ENCODE results near the gene CERS6. TPM values are rescaled to one million over a fixed set of nuclear protein-coding genes. Genes with fewer than 3 reads are reported as not detected.

Gene CERS6
- total RNA-seq, 1 donor from 2014 or later = 25.7 TPM

DNA sequence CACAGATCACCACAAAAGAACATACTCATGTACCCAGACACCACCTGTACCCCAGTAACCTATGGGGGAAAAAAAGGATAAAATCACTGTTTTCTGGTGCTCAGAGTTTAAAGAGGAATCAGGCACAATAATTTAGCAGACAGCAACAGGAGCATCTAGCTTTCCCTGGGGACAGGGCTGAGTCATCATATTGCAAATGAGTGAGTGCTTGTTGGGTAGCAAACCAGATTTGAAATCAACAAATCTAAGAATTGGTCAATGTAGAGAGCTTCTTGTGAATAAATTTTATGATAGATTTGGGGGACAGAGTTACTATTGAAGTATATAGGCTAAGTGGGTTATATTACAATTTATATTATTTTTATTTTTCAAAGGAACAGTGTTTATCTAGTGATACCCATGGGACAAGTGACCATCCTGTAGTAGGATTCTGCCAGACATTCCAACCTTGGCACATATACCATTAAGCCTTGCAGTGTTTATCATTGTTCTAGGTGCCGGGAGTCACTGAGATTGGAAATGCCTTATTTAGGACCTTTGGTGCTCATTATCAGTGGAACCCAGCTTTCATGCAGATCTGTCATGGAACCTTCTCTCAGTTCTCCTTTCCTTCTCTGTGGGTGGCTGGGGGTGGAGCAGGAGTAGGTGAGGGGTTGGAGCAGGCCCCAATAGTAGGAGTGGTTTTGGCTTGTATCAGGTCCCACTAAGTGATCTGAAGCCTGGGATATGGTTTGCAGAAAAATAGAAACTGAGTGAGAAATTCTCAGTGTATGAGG is 117.2 kb downstream of the CERS6 start:
- no peak for DNase-seq

DNA sequence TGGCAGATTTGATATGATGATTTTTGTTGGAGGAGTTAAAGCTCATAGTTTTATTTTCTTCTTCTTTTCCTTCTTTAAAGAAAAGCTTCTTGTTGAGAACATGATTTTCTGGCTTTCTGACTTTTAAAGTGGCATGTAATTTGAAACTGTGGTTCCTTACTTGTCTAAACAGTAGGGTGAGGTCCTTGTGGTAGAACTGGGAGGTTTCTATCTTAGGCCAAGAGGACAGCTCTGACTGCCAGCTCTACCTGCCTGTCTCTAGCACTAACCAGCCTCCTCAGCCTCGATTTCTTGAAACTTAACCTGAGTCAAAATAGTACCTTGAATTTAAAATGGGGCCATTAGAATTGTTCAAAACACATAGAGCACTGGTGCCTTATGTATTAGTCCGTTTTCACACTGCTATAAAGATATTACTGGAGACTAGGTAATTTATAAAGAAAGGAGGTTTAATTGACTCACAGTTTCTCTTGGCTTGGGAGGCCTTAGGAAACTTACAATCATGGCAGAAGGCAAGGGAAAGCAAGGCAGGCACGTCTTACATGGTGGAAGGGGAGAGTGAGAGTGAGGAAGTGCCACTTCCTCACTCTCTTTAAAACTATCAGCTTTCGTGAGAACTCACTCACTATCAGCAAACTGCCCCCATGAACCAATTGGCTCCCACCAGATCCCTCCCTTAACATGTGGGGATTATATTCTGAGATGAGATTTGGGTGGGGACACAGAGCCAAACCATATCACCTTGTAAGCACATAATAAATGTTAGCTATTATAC is 119.0 kb downstream of the CERS6 start:
- DNase-seq = no peak

- DNase-seq = no peak
Measured at GRCh38 chr2:168577885-168578284, 121.8 kb downstream of the CERS6 start.

- no peak for DNase-seq
Measured at GRCh38 chr2:168583064-168583709, 127.1 kb downstream of the CERS6 start.

DNA sequence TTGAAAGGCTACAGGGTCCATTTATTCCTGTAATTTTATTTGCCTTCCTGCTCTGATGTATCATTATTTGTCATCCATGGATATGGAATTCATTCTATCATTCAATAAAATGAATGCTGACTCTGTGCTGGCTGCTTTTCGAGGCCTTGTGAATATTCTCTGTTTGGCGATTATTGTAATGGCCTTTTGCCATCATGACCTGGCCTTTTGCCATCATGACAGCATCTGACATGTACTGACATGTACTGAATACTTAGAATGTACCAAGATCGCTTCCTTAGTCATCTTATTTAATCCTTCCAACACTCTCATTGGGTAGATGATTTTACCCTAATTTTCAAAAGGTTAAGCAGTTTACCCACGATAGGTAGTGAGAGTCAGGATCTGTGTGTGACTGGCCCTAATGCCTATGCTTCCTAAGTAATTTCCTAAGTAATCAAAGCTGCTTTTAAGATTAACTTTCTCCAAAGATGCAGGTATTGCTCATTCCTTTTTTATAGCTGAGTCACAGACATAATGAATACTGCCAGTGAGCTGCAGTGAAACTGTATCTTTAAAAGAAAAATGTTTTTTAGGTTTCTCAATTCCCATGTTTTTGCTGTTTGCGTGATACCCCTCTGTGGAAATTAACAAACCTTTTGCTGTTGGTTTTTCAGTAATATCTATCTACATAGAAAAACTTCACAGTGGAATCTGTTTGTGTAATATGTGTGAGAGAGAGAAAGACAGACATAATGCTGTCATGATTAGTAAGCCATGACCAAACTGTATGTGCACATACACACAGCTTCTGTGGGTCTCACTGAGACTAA is 127.8 kb downstream of the CERS6 start:
- DNase-seq = peak; percentile 50

DNA sequence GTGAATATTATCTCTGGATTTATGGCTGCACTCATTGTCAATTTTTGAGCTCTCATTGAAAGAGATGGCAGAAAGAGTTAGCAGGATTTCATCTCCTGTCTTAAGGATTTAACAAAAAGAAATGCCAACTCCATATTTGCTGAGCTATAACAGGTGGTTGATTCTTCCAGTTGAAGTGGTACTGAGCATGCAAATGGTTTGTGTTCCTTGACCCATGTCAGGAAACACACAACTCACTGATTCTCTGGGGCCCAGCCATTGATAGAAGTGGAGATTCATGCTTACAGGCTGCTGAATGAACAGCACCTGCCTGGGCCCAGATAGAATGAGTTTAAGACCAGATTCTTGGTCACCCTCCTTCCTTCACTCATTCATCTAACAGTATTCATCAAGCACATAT is 128.8 kb downstream of the CERS6 start:
- DNase-seq = no peak

DNA sequence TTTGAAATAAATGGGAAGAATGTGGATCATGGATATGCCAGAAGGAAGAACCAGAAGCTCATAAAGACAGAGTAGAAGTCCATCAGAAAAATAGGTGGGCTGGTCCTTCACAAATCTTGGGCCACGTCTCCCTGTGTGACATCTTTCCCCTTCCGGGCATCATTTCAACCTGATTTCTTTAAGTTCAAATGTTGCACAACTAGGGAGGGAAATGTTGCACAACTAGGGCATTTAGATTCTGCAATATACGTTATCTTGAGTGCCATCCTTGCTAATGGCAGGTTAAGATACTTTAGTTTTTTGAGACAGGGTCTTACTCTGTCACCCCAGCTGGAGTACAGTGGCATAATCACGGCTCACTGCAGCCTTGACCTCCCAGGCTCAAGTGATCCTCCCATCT is 129.6 kb downstream of the CERS6 start:
- no peak for DNase-seq

GRCh38 chr2:168587307-168587706 is 131.2 kb downstream of the CERS6 start:
- no peak for DNase-seq

DNA sequence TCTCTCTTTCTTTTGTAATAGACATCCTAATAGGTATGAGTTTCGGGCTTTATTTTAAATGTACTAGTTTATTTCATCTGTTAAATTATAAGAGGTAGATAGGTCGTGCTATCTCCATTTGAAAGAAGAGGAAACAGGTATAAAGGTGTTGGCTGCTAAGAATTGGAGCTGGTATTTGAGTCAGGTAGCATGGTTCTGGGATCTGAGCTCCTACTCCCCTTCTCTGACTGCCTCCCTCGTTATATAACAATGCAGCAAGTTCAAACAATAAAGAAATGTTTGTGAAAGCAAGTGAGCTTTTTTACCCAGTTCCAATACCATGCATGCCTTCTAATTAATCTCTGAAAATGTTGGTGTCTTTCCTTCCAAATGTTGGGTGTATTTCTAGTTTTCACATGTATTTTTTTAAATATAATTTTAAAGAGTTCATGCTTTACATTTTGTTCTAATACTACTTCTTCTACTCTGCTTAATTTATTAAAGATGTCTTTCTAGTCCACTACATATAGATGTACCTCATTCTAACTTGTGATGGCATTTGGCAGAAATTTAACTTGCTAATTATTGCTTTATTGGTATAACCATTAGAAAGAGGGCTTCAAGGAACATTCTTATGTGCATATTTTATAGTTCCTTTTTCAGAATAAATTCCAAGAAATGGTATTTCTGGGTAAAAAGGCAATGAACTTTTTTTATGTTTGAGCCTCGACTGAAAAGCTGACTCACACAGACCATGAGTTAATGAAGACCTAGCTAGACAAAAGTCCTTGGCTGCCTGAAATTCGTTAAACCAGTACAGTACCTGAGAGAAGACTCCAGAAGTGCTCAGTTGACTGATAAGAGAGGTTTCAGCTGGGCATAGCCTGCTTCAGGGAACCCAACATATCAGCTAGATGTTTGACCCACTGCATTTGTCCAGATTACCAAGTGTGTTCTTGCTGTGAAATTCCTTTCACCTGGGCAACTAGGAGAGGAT is 133.5 kb downstream of the CERS6 start:
- DNase-seq = no peak

- no peak for DNase-seq
Measured at GRCh38 chr2:168592181-168592831, 136.2 kb downstream of the CERS6 start.

DNA sequence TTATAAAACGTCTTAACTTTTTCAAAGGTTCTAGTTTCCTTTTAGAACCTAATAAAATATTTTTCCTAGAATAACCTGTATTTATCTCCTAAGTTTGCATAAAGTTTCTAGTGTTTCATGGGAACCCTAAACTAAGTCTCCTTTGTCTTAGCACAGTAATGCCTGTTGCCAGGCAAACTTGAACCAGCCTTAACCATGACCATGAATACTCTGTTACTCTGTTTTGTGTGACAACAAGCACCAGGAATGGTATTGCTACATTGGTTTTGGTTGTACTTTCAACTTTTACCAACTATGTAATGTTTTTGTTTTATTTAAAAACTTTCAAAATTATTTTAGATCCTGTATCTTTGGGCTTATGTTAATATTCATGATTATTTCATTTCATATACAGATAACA is 137.6 kb downstream of the CERS6 start:
- no peak for DNase-seq

DNA sequence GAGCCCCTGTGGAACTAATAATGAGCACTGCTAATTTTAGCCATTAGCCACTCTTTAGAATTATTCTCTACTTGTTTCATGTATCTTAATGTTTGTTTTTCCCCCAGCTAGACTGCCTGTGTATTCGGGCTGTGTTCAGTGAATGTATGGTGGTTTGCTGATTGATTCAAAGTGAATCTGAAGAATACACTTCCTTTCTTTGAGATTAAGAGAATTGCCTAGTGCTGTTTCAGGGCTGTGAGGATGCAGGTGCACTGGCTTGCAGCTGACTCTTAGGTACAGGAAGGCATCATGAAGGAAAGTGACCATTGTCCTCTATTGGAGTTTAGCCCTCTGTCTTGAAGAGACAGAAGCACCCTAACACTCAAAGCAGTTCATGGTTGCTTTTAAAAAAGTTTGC is 138.7 kb downstream of the CERS6 start:
- DNase-seq = peak; percentile 23

DNA sequence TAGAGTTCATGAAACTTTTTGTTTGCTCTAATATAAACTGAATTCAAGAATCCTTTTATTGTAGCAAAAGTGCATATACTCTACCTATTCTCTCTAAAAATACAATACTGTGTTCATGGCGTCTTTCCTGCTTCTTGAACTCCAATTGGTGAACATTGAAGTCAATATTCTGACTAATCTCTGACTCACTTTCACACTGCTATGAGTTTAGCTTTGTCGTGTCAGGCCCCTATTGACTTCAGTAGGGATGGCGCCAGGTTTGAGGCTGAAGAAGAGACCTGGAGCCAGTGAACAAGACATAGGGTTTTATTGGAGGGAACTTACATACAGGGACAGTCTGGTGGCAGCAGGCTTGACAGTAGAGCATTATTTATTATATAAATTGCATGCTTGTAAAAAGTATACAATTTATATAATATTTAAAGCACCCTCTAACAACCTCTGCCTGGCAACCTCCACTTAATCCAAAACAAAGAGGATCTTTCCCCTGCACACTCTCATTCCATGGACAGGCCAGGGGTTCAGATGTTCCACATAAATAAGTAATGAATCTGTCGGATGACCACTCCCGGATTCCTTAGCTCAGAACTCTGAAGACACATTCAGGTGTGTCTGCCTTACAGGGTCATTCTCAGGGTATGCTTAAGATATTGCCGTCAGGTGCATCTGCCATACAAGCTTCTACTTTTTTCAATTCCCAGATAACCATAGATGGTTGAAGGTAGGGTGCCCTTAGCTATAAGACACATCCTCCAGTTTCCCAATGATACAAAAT is 141.0 kb downstream of the CERS6 start:
- DNase-seq = no peak

DNA sequence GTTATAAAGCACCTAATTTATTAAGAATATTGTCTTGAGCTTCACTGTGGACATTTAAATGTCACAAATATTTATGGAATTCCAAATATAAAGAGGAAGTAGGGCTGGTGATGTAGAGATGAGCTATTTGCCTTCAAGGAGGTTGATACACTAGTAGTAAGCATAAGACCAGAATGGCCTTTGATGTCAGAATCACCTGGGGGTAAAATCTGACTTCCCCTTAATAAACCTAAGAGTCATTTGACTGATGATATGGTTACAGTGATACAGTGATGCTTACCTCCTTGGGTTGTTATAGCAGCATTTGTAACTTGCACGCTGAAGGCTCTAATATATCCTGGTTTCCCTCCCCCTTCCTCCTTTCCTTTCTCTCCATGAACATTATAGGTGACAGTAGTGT is 143.7 kb downstream of the CERS6 start:
- no peak for DNase-seq

- DNase-seq = no peak
Measured at GRCh38 chr2:168600949-168601348, 144.9 kb downstream of the CERS6 start.

- DNase-seq = no peak
Measured at GRCh38 chr2:168601741-168602140, 145.7 kb downstream of the CERS6 start.

GRCh38 chr2:168602379-168602778 is 146.3 kb downstream of the CERS6 start:
- no peak for DNase-seq

GRCh38 chr2:168602846-168603401 is 146.9 kb downstream of the CERS6 start:
- no peak for DNase-seq

DNA sequence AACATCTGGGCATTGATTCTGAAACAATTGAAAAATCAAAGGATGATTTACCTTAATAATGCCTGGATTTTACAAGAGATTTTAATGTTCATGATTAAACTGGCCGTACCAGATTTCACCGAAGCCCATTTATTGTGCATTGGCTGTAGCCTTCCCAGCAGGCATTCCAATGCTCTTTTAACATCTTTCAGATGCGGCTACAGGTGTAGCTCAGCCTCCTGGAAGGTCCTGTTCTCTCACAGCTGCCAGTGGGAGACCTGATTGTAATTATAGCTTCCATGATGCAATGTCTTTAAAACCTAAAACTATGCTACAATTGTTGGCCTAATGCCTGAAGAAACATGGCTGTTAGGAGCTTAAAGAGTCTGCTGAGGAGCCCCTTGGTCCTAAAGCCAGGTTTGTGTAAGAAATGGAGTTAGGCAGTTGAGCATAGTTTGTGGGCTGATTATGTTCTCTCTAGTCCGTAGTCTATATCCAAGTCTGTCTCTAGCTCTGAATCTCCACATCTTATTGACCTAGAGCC is 147.4 kb downstream of the CERS6 start:
- DNase-seq = no peak

DNA sequence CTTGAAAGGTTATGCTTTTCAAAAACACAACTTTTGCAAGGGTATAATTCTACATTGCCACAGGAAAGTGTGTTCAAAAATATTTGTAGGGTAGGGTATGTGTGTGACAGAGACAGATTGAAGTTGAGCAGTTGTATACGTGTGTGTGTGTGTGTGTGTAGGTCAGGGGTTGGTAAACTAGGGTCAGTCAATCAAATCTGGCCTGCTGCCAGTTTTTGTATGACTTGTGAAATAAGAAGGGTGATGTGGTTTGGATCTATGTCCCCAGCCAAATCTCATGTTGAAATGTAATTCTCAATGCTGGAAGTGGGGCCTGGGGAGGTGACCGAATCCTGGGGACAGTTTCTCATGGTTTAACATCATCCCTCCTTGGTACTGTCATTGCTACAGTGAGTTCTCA is 148.2 kb downstream of the CERS6 start:
- DNase-seq = no peak

All from dermis blood vessel endothelial cell (primary cell).